HEK293 (cell line): ENCODE data around the gene RBBP5.

Source experiments
- CTCF ChIA-PET: fragments of 350-600 bp; formaldehyde crosslinking; extraction: SDS; loops from one replicate; lab custom pipeline; 2021; ENCODE audit warnings: antibody characterized with exemption; lab: Yijun Ruan, JAX
- POLR2A ChIA-PET: fragments of 300-600 bp; formaldehyde crosslinking; extraction: SDS; loops from one replicate; lab custom pipeline; 2020; ENCODE audit warnings: antibody characterized with exemption, inconsistent platforms; lab: Yijun Ruan, JAX
- H3K27ac ChIP-seq: fragments of 200-500 bp; sonication (Bioruptor generic); 2 replicates; pipeline ENCODE4 v1.5.1; 2014; ENCODE audit warnings: low read depth, low read length, control low read depth, inconsistent platforms; ENCODE audit errors: extremely low read depth
- H3K36me3 ChIP-seq, 2 experiments: fragments of 200-500 bp in 1 of 2; sonication (Bioruptor generic) in 1 of 2; 1 replicate in 1 of 2; 2 replicates in 1 of 2; pipeline ENCODE4 v1.5.1; 2014 to 2017; ENCODE audit warnings: inconsistent platforms in 2 of 2, low read length in 2 of 2; ENCODE audit not compliant: control insufficient read depth in 2 of 2, insufficient read depth in 1 of 2
- H3K4me1 ChIP-seq: fragments of 200-500 bp; sonication (Bioruptor generic); 2 replicates; pipeline ENCODE4 v1.5.1; 2014; ENCODE audit warnings: mild to moderate bottlenecking, low read length, inconsistent platforms; ENCODE audit not compliant: control insufficient read depth, insufficient read depth
- H3K4me3 ChIP-seq: 2 replicates; pipeline ENCODE4 v1.5.1; 2011; ENCODE audit warnings: low read depth, mild to moderate bottlenecking, control low read depth, low read length, moderate library complexity
- H3K9me3 ChIP-seq: fragments of 200-500 bp; sonication (Bioruptor generic); 2 replicates; pipeline ENCODE4 v1.5.1; 2014; ENCODE audit warnings: low read depth, low read length, inconsistent platforms; ENCODE audit not compliant: control insufficient read depth, insufficient read depth
- KLF16 ChIP-seq: fragments of 450-650 bp; formaldehyde crosslinking; IDR thresholded peaks from 2 replicates; pipeline ENCODE4 v1.5.1; 2017; ENCODE audit warnings: missing biosample characterization, missing genetic modification characterization
- REST ChIP-seq: fragments of 450-650 bp; formaldehyde crosslinking; IDR thresholded peaks from 2 replicates; pipeline ENCODE4 v1.5.1; 2016; ENCODE audit warnings: missing biosample characterization, missing genetic modification characterization
- YY2 ChIP-seq: fragments of 450-650 bp; formaldehyde crosslinking; IDR thresholded peaks from 2 replicates; pipeline ENCODE4 v1.5.1; 2016; ENCODE audit warnings: missing biosample characterization, missing genetic modification characterization
- ZBTB10 ChIP-seq: fragments of 450-650 bp; formaldehyde crosslinking; IDR thresholded peaks from 2 replicates; pipeline ENCODE4 v1.5.1; 2016; ENCODE audit warnings: missing biosample characterization, missing genetic modification characterization
- ZFP37 ChIP-seq: fragments of 450-650 bp; formaldehyde crosslinking; IDR thresholded peaks from 2 replicates; pipeline ENCODE4 v1.5.1; 2016; ENCODE audit warnings: missing biosample characterization, missing genetic modification characterization
- ZNF114 ChIP-seq: fragments of 450-650 bp; formaldehyde crosslinking; IDR thresholded peaks from 2 replicates; pipeline ENCODE4 v1.5.0; 2017; ENCODE audit warnings: missing biosample characterization, missing genetic modification characterization
- ZNF121 ChIP-seq: fragments of 450-650 bp; formaldehyde crosslinking; IDR thresholded peaks from 2 replicates; pipeline ENCODE4 v1.5.1; 2016; ENCODE audit warnings: missing biosample characterization, missing genetic modification characterization
- ZNF132 ChIP-seq: fragments of 450-650 bp; formaldehyde crosslinking; IDR thresholded peaks from 2 replicates; pipeline ENCODE4 v1.5.1; 2017; ENCODE audit warnings: missing biosample characterization, missing genetic modification characterization, borderline replicate concordance
- ZNF133 ChIP-seq: fragments of 450-650 bp; formaldehyde crosslinking; IDR thresholded peaks from 2 replicates; pipeline ENCODE4 v1.5.1; 2016; ENCODE audit warnings: missing biosample characterization, missing genetic modification characterization
- ZNF138 ChIP-seq: fragments of 450-650 bp; formaldehyde crosslinking; IDR thresholded peaks from 2 replicates; pipeline ENCODE4 v1.5.1; 2016; ENCODE audit warnings: missing biosample characterization, missing genetic modification characterization, borderline replicate concordance
- ZNF211 ChIP-seq: fragments of 450-650 bp; formaldehyde crosslinking; IDR thresholded peaks from 2 replicates; pipeline ENCODE4 v1.5.1; 2016; ENCODE audit warnings: low read depth, missing biosample characterization, missing genetic modification characterization
- ZNF214 ChIP-seq: fragments of 450-650 bp; formaldehyde crosslinking; IDR thresholded peaks from 2 replicates; pipeline ENCODE4 v1.5.1; 2017; ENCODE audit warnings: missing biosample characterization, mild to moderate bottlenecking, missing genetic modification characterization, borderline replicate concordance
- ZNF23 ChIP-seq: fragments of 450-650 bp; formaldehyde crosslinking; IDR thresholded peaks from 2 replicates; pipeline ENCODE4 v1.5.1; 2016; ENCODE audit warnings: missing biosample characterization, missing genetic modification characterization, borderline replicate concordance
- ZNF335 ChIP-seq: fragments of 450-650 bp; formaldehyde crosslinking; conservative IDR thresholded peaks from 2 replicates; pipeline ENCODE4 v1.5.1; 2016; ENCODE audit warnings: missing biosample characterization, missing genetic modification characterization
- ZNF354C ChIP-seq: fragments of 450-650 bp; formaldehyde crosslinking; IDR thresholded peaks from 2 replicates; pipeline ENCODE4 v1.5.1; 2016; ENCODE audit warnings: missing biosample characterization, missing genetic modification characterization, low read depth, borderline replicate concordance
- ZNF510 ChIP-seq: fragments of 450-650 bp; formaldehyde crosslinking; IDR thresholded peaks from 2 replicates; pipeline ENCODE4 v1.5.1; 2018; ENCODE audit warnings: mild to moderate bottlenecking, missing genetic modification characterization, missing biosample characterization; ENCODE audit not compliant: insufficient replicate concordance
- ZNF521 ChIP-seq: fragments of 450-650 bp; formaldehyde crosslinking; IDR thresholded peaks from 2 replicates; pipeline ENCODE4 v1.5.1; 2017; ENCODE audit warnings: missing biosample characterization, mild to moderate bottlenecking, missing genetic modification characterization
- ZNF580 ChIP-seq: fragments of 450-650 bp; formaldehyde crosslinking; IDR thresholded peaks from 2 replicates; pipeline ENCODE4 v1.5.1; 2016; ENCODE audit warnings: missing biosample characterization, missing genetic modification characterization
- ZNF596 ChIP-seq: fragments of 450-650 bp; IDR thresholded peaks from 2 replicates; pipeline ENCODE4 v1.5.0; 2018; ENCODE audit warnings: missing biosample characterization, mild to moderate bottlenecking, missing genetic modification characterization, moderate library complexity
- ZNF670 ChIP-seq: fragments of 450-650 bp; formaldehyde crosslinking; IDR thresholded peaks from 2 replicates; pipeline ENCODE4 v1.5.1; 2016; ENCODE audit warnings: missing biosample characterization, missing genetic modification characterization, low read depth
- ZNF704 ChIP-seq: fragments of 450-650 bp; formaldehyde crosslinking; IDR thresholded peaks from 2 replicates; pipeline ENCODE4 v1.5.1; 2016; ENCODE audit warnings: missing biosample characterization, missing genetic modification characterization
- ZNF76 ChIP-seq: fragments of 450-650 bp; formaldehyde crosslinking; IDR thresholded peaks from 2 replicates; pipeline ENCODE4; 2016; ENCODE audit warnings: low read depth, missing biosample characterization, missing genetic modification characterization, borderline replicate concordance
- ZNF830 ChIP-seq: fragments of 450-650 bp; IDR thresholded peaks from 2 replicates; pipeline ENCODE4 v1.5.0; 2018; ENCODE audit warnings: missing biosample characterization, missing genetic modification characterization, low read depth, mild to moderate bottlenecking, moderate library complexity
- ZSCAN18 ChIP-seq: fragments of 450-650 bp; formaldehyde crosslinking; IDR thresholded peaks from 2 replicates; pipeline ENCODE4 v1.5.1; 2016; ENCODE audit warnings: missing biosample characterization, missing genetic modification characterization

RBBP5 gene

DNA sequence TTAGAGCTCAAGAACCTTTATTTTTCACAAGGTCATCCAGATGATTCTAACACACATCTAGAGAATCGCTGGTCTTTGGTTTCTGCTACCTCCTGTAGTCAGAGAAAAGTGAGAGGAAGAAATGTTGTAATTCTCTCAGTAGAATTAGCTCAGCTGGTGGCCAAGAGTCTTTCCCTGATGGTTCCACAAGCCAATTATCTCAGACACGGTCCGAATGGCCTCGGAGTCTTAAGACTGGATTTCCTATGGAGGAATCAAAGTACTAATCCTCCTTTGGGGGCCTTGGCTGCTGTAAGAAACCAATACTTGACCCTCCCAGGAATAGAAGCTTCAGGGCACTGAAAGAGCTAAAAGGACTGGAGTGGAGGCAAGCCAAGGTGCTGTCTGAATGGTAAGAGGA, 39.3 kb downstream of the RBBP5 start (continued):
- TF ChIP-seq ZNF114 (tag by site-specific recombination): no peak
- TF ChIP-seq ZSCAN18 (tag by site-specific recombination): no peak
- TF ChIP-seq ZNF132 (tag by site-specific recombination): no peak
- no peak for TF ChIP-seq ZNF76 (tag by site-specific recombination)
- no peak for TF ChIP-seq ZNF704 (tag by site-specific recombination)
- no peak for TF ChIP-seq ZNF23 (tag by site-specific recombination)

DNA sequence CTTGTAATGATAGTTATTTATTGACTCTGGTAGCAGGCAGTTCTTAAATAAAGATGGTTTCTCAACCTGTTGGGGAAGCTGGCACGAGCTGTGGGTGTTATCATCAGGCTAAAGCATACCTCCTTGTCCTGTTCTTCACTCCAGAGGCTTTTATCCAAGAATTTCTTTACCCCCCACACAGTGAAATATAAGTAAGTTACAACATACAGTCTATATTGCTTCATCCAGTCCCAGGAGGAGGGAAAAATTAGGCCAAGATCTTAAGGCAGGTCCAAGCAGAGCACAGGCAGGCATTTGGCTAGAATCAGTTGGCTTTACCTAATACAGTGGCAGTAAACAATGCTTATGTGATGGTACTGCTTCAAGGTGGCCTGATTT, 43.9 kb downstream of the RBBP5 start:
- no peaks in the 10 kb centered on the region for H3K9me3 ChIP-seq
- no peak overlapping the region for H3K27ac ChIP-seq
- ChIA-PET CTCF (interaction anchor here (7.9 kb wide), 1 partner anchor 16 kb away, joined by 60 read pairs; no protein-coding TSS in a partner anchor), POLR2A (no interaction called here)
- TF ChIP-seq ZNF670: no peak
- TF ChIP-seq KLF16: no peak
- TF ChIP-seq ZNF133 (tag by site-specific recombination): no peak
- H3K36me3 ChIP-seq: no peaks in the 10 kb centered on the region
- no peak overlapping the region for H3K4me3 ChIP-seq
- H3K4me1 ChIP-seq: no peaks in the 10 kb centered on the region

DNA sequence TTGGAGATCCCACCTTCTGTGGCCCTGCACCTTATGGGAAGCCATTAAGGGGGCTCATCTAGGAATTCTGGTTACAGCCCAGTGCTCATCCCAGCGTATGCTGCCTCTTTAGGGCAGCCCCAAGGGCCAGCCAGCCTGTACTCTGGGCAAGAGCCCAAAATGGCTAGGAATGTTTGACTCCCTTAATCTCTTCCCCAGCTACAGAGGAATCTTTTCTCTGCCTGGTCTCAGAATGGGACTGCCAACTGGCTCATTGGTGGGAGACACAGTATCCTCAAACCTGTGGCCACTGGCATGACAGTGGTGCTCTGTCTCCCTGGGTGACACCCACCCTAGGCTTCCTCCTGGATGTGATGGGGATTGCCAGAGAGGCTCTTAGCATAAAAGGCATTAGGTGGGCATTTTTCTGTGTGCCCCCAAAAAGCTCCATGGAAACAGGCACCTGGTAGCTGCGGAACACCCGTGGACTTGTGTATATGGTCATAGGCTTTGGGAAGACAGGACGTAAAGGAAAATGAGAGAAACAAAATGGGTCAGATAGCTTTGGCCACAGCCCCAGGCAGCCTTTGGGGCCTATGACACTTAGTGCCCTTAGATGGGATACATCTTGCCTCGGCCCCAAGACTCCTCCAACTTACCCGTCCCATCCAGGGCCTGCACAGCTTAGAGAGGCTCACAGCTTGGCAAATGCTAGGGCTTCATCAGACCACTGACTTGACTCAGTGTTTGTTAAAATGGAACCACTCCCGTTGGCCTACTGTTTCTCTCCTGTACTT, 44.4 kb downstream of the RBBP5 start:
- Histone ChIP-seq H3K36me3 (no peaks in the 10 kb centered on the region), H3K27ac (no peak overlapping the region), H3K9me3 (no peaks in the 10 kb centered on the region), H3K4me3 (no peak overlapping the region), H3K4me1 (no peaks in the 10 kb centered on the region)
- TF ChIP-seq YY2 (no peak), REST (tag by site-specific recombination) (no peak), ZNF121 (no peak), ZFP37 (tag by site-specific recombination) (no peak), ZNF335 (tag by site-specific recombination) (no peak), ZBTB10 (no peak), ZNF830 (tag by site-specific recombination) (no peak), ZNF510 (tag by site-specific recombination) (no peak), ZNF580 (tag by site-specific recombination) (no peak), ZNF596 (tag by site-specific recombination) (no peak), ZNF354C (tag by site-specific recombination) (no peak), ZNF138 (no peak), ZNF211 (tag by site-specific recombination) (no peak), ZNF521 (tag by site-specific recombination) (no peak), ZNF214 (tag by site-specific recombination) (no peak)
- CTCF ChIA-PET: interaction anchor here (7.9 kb wide), 1 partner anchor 15 kb away, joined by 60 read pairs; no protein-coding TSS in a partner anchor
- POLR2A ChIA-PET: no interaction called here
